Kidney epithelial cell (primary cell): ENCODE data around the gene KHK. TPM values are rescaled to one million over a fixed set of nuclear protein-coding genes. Genes with fewer than 3 reads are reported as not detected.

Experiments used
- DNase-seq: peaks from one replicate; pipeline ENCODE4 v3.0.0-alpha.2; 2010; ENCODE audit warnings: low read depth
- H3K27me3 ChIP-seq: 2 replicates; pipeline ENCODE4 v1.6.0; 2011; ENCODE audit warnings: low read length; ENCODE audit not compliant: control insufficient read depth, insufficient read depth
- H3K36me3 ChIP-seq: 2 replicates; pipeline ENCODE4 v1.5.1; 2011; ENCODE audit warnings: low read length; ENCODE audit not compliant: control insufficient read depth, insufficient read depth
- H3K4me3 ChIP-seq: 2 replicates; pipeline ENCODE4 v1.5.1; 2011; ENCODE audit warnings: low read depth, mild to moderate bottlenecking, control low read depth, low read length
- total RNA-seq: library from RNA; depleted of rRNA; stranded (reverse); fragments of >200 nt; gene quantifications from 2 replicates; pipeline ENCODE4 v1.2.3, GENCODE V29; 2015
- TF ChIP-seq, protein P1 (sequence below): IDR thresholded peaks from 2 replicates; pipeline ENCODE4 v1.5.1; 2011; ENCODE audit warnings: mild to moderate bottlenecking, moderate library complexity, low read length, control low read depth, inconsistent platforms; ENCODE audit not compliant: insufficient read depth, poor library complexity, severe bottlenecking

KHK gene
- total RNA-seq, 1 donor from 2014 or later: 3.1 TPM

GRCh38 chr2:27057184-27057583, 29.4 kb upstream of the KHK start:
- no peak for DNase-seq
- TF ChIP-seq, protein P1, sequence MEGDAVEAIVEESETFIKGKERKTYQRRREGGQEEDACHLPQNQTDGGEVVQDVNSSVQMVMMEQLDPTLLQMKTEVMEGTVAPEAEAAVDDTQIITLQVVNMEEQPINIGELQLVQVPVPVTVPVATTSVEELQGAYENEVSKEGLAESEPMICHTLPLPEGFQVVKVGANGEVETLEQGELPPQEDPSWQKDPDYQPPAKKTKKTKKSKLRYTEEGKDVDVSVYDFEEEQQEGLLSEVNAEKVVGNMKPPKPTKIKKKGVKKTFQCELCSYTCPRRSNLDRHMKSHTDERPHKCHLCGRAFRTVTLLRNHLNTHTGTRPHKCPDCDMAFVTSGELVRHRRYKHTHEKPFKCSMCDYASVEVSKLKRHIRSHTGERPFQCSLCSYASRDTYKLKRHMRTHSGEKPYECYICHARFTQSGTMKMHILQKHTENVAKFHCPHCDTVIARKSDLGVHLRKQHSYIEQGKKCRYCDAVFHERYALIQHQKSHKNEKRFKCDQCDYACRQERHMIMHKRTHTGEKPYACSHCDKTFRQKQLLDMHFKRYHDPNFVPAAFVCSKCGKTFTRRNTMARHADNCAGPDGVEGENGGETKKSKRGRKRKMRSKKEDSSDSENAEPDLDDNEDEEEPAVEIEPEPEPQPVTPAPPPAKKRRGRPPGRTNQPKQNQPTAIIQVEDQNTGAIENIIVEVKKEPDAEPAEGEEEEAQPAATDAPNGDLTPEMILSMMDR: no peak
- Histone ChIP-seq H3K27me3 (no peaks in the 10 kb centered on the region), H3K4me3 (no peak overlapping the region), H3K36me3 (no peaks in the 10 kb centered on the region)

DNA sequence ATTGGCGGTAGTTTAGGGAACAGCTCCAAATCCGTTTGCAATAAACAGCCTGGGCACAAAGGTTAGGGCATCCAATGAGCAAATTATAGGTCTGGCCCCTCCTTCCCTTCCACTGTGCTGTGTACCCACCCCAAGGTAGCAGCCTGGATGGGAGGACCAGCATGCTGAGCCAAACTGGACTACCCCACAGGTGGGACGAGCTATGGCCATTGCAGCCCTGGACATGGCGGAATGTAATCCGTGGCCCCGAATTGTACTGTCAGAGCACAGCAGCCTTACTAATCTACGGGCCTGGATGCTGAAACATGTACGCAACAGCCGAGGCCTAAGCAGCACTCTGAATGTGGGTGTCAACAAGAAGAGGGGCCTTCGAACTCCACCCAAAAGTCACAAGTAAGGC, 28.4 kb upstream of the KHK start:
- TF ChIP-seq, protein P1: no peak
- DNase-seq: no peak
- H3K36me3 ChIP-seq: no peaks in the 10 kb centered on the region
- H3K4me3 ChIP-seq: no peak overlapping the region
- H3K27me3 ChIP-seq: no peaks in the 10 kb centered on the region

DNA sequence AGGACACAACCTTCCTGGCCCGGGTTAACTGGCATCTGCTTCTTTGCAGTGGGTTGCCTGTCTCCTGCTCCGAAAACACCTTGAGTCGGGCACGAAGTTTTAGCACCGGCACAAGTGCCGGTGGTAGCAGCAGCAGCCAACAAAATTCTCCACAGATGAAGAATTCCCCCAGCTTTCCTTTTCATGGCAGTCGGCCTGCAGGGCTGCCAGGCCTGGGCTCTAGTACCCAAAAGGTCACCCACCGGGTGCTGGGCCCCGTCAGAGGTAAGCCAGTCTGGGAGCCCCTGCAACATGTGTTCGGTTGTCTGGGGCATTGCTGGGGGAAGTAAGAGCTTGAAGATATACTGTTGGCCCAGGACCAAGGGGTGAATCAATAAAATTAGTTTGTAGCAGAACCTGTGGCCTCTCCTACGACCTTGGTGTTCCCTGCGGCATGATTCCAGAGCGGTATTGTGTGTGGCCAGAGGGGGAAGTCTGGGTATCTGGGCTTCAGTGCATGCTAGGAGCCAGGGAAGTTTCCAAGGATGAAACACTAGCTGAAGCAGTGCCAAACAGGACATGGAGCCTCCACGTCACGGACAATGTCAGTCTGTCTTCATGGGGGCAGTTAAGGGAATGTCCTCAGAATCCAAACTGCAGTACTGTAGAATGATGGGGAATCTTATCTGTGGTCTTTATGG, 27.3 kb upstream of the KHK start:
- H3K27me3 ChIP-seq: no peaks in the 10 kb centered on the region
- TF ChIP-seq, protein P1: no peak
- H3K4me3 ChIP-seq: no peak overlapping the region
- no peak for DNase-seq
- H3K36me3 ChIP-seq: no peaks in the 10 kb centered on the region

DNA sequence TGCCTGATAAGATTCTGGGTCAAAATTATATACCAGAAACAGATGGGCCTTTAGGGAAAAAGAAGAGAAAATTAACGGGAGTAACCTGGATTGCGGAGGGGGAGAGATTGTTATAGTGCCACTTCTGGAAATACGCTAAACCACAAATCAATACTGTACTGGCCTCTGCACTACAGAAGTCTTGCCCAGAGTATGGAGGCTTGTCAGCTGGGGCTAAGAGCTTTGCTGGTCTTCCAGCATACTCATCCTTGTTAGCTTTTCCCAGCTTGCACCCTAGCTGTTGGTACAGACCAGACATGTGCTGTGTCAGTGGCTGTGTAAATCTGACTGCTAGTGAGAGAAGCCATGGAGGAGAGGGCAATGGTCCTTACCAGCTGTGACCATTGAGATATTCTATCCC, 26.2 kb upstream of the KHK start:
- no peak overlapping the region for H3K4me3 ChIP-seq
- DNase-seq: no peak
- no peaks in the 10 kb centered on the region for H3K36me3 ChIP-seq
- TF ChIP-seq, protein P1: no peak
- no peaks in the 10 kb centered on the region for H3K27me3 ChIP-seq

DNA sequence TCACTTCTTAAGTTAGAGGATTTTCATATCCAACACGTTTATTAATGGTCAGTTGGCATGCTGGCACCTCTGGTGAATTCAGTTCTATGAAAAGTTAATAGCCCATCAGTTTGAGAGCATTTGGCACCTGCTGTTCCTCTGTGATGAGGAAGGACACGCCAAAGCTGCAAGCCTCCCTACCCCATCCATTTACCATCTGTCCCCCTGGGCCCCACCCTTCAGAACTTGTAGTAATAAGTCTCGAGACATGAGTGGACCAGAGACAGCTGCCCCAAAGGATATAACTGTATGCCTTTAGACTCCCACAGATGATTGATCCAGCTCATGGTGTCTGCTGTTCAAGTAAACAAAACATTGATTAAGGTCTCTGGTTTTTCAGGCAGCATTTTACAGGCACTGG, 21.4 kb upstream of the KHK start:
- Histone ChIP-seq H3K36me3 (no peaks in the 10 kb centered on the region), H3K4me3 (no peak overlapping the region), H3K27me3 (no peaks in the 10 kb centered on the region)
- no peak for DNase-seq
- TF ChIP-seq, protein P1: no peak

DNA sequence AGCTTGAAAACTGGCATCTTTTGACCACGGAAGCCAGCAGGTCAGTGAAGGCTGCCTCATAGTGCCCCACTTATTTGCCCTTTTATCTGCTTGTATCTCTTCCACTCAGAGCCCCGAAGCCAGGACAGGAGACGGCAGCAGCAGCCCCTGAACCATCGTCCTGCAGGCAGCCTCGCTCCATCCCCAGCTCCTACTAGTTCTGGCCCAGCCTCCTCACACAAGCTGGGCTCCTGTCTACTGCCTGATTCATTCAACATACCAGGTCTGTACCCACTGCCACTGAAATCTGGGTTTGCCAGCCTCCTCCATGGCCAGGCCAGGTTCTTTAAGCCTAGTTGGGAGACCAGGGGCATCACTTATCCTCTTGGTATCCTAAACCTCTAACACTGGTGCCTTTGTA, 19.2 kb upstream of the KHK start:
- TF ChIP-seq, protein P1: no peak
- Histone ChIP-seq H3K27me3 (no peaks in the 10 kb centered on the region), H3K36me3 (no peaks in the 10 kb centered on the region), H3K4me3 (no peak overlapping the region)
- DNase-seq: no peak
